NCI-H1417 (cell line): ENCODE data around the gene AFAP1.

Experiments
- DNase-seq, 3 experiments: peaks; one replicate each; lab custom pipeline; 2025; lab: John Stamatoyannopoulos, UW

The AFAP1 gene

DNA sequence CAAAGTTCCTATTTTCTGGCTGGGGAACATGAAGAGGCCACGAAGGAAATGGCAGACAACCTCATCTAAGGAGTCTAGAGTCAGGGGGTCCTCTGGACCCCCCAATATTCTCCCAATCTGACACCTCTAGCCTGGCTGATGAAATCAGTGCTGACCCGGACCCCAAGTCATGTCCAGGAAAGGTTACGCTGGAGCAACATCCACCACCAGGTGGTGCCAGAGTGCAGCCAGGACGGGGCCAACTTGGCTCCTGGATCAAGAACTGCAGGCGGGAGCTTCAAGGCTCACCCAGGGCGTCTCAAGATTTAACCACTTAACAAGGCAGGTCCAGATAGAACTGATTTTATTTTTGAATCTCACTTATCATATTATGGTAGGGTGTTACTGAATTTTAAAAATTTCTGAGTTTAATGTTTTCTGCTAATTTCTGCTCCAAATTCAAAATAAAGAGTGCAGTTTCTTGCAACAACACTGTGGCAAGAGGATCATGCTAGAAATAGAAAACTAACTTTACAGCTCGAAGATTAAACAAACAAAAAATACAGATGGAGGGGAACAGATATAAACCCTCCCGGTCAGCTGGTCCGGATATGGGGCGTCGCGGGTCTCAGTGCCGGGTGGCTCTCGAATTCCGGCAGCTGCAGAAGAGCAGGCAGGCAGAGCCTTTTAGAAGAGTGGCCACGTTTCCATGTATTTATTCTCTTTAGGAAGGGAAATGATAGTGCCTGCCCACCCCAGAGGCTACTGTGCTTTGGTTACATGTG lies 135.5 kb downstream of the AFAP1 start:
- peak; percentile 46 to 84 (median 76) for DNase-seq

- DNase-seq, result no peak
Measured at GRCh38 chr4:7803371-7803770, 136.3 kb downstream of the AFAP1 start.

DNA sequence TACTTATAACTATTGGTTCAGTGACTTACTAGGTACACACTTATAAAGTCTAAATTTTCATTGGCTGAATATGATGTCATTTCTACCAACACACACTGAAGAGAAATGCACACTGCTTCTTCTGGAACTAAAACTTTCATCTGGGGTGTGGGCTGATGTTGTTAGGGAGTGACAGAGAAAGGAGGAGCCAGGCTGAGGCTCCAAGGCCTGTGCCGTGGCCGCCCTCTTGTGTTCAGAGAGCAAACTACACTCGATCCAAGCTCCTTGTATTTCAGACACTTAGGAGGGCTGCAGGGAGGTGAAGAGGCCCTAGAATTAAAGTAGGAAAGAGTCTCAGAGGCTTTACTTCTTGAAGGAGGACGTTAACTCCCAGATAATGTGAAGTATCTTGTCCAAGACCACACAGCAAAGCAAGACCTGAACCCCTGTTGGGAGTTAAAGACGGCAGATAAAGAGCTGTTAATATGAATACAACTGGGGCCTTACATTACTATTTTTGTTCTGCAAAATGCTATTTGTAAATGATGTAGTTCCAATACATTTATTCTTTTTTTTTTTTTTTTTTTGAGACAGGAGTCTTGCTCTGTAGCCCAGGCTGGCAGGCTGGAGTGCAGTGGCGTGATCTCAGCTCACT lies 137.5 kb downstream of the AFAP1 start:
- DNase-seq, result peak; percentile 68 to 89 (median 85)

DNA sequence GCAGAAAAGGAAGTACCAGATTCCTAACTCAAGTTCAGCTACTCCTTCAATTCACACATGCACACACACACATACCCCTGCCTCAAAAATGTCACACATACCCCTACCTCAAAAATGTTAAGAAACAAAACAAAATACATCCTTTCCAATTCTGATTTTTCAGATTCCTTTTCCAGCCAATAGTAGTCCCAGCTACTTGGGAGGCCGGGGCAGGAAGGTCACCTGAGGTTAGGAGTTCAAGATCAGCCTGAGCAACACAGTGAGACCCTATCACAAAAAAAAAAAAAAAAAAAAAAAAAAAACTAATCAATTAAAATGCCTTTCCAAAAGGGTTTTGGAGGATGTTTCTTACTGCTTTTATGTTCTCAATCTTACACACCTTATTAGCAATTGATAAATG lies 138.0 kb downstream of the AFAP1 start:
- DNase-seq, result no peak

GRCh38 chr4:7801001-7801400 lies 138.7 kb downstream of the AFAP1 start:
- no peak for DNase-seq

DNA sequence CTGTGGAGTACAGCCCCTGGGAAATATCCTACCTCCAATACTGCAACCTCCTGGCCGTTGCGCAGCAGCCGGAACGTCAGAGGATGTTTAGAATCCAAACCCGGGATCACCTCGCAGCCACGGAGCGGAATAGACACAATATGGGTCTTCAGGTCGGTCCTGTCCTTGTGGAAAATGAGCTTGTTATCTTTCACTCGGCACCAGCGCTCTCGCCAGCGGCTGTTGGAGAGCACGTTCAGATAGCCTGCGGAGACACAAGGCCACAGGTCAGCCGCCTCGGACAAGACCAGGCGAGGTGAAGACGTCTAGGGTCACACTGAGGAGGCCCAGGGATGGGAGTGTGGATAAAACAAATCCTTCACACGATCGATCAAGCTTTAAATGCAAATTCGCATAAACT lies 139.3 kb downstream of the AFAP1 start:
- DNase-seq, result no peak

- no peak for DNase-seq
Measured at GRCh38 chr4:7799736-7800135, 139.9 kb downstream of the AFAP1 start.

DNA sequence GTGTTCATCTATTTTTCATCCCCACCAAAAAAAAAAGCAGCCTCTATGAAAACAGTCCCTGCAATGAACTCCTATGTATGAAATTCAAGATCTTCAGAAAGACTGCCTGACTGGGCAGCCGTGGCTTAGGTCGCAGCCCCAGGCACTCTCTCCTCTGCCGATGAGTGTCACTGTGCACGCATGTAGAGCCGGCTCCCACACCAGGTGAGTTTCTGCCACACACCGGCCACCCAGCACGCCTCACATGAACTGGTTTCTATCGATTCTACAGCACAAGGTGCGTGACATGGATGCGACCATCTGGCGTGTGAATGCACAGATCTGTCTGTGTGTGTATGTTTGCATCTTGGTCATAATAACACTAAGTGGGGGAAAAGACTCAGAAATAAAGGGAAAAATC lies 140.4 kb downstream of the AFAP1 start:
- DNase-seq, result no peak

DNA sequence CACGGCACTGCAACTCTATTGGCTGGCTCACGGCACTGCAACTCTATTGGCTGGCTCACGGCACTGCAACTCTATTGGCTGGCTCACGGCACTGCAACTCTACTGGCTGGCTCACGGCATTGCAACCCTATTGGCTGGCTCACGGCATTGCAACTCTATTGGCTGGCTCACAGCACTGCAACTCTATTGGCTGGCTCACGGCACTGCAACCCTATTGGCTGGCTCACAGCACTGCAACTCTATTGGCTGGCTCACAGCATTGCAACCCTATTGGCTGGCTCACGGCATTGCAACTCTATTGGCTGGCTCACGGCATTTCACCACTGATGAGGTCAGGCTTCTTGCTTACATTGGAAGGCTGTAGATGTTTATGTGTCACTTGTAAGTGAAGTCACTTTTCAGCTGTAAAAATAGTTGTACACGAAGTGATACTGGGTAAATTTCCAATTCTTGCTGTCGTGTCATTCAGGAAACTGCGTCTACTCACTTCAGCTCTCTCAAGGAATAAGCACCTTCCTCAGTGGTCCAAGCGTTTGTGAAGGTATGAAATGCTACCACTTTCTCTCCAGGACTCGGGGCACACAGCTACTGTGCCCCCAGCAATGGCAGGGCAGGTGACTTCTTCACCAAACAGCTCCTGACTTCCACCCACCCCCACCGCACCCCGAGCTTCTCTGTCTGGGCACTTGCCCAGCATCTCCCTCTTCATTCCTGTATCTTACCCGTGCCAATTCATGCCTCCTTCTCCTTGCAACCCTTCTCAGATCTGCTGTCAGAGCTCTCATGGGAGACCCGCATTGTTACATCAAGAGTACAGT lies 141.3 kb downstream of the AFAP1 start:
- DNase-seq, result no peak

DNA sequence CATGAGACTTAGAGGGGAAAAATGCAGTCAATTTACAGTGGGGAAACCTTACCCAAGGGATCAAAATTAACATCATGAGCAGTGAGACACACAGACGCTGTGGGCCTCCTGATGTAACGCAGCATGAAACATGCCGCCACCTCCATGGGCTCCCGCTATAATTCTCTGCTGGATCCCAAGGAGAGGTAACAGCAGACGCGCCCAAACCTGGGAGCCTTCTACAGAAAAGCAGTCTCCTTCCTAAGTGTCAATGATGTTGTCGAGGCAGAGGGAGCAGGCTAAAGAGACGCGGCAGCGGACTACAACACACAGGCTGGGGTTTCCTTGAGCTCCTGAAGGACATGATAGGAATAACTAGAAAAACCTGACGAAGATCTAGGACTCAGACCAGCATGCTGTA lies 142.3 kb downstream of the AFAP1 start:
- no peak for DNase-seq

DNA sequence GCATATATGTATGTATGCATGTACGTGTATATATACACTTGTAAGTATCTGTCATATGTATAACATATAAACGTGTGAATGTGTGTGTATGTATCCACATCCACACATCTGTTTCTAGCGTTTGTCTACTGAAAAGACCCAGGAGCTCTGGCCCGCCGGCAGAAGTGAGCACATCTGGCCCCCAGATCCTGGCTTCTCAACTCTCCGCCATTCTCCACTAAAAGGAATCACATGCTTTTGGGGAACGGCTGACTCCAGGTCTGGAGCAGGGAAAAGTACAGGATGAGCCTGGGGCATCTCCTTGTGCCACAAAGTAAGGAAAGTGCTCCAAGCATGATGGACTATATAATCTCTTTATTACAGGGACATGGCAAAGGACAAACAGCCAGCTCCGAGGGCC lies 143.7 kb downstream of the AFAP1 start:
- DNase-seq, result no peak

DNA sequence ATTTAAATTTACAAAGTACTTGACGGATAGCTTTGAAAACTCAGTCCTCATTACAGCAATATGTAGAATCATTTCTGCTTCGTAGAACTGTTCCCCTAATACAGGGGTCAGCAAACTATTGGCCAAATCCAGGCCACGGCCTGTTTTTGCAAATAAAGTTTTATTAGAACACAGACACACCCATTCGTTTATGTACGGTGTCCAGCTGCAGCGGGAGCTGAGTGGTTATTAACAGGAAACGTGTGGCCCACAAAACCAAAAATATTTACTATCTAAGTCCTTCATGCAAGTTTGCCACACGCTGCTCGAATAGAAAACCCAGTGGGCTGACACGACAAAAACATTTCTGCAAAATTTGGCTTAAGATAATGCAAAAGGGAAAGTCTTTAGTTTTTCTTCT lies 146.5 kb downstream of the AFAP1 start:
- no peak for DNase-seq

- no peak for DNase-seq
Measured at GRCh38 chr4:7792616-7793015, 147.0 kb downstream of the AFAP1 start.

DNA sequence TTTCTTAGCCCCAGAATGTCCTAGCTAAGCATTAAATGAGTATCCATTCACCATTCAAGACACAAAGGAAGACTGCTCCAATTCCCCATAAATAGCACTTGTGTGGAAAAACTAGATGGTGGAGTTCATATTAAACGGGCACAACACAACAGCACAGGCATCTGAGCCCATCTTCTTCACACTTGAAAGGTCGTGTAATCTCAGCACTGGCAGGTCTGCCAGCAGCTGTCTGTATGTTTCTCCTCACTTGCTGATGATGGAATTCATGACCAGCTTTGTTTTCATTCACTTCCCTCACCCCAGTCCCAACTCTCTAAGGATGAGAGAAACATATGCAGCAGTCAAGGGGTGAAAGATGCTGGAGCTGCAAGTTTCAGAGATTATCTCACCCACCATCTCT lies 148.7 kb downstream of the AFAP1 start:
- DNase-seq, result no peak

- DNase-seq, result no peak
Measured at GRCh38 chr4:7790023-7790422, 149.6 kb downstream of the AFAP1 start.

- no peak for DNase-seq
Measured at GRCh38 chr4:7788694-7789425, 150.8 kb downstream of the AFAP1 start.

GRCh38 chr4:7788193-7788592 lies 151.5 kb downstream of the AFAP1 start:
- no peak for DNase-seq

DNA sequence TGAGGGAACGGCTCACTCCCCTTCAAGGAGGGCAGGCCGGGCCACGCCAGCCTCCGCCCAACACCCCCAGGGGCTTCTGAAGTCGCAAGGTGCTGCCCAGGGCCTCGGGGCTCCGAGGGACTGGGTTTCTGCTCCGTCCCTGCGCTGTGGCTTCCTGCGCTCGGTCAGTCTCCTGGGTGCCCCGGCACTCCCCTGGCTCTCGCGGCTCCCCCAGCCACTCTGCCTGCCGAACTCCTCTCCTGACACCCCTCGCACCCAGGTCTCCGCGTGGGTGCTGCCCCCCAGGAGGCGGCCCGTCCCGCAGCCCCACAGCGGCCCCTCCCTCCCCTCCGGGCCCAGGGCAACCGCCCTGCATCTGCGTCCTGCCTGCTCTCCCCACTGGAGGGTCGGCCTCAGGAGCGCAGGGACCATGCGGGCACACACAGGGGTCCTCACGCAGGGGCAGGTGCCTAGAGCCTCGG lies 151.9 kb downstream of the AFAP1 start:
- no peak for DNase-seq

DNA sequence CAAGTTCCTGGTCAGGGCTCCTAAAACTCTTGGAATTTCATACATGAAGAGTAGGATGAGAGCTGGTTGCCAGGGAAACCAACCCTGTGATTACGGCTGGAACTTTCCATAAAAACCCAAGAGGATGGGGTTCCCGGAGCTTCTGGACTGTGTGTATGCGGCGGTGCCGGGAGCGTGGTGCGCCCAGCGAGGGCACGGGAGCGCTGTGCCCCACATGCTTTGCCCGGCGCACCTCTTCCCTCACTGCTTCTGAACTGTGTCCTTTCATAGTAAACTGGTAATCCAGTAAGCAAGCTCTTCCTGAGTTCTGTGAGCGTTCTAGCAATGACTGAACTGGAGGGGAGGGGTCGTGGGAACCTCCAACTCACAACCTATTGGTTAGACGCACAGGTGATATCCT lies 152.6 kb downstream of the AFAP1 start:
- no peak for DNase-seq

- no peak for DNase-seq
Measured at GRCh38 chr4:7786517-7786916, 153.1 kb downstream of the AFAP1 start.

GRCh38 chr4:7786040-7786439 lies 153.6 kb downstream of the AFAP1 start:
- DNase-seq, result no peak

DNA sequence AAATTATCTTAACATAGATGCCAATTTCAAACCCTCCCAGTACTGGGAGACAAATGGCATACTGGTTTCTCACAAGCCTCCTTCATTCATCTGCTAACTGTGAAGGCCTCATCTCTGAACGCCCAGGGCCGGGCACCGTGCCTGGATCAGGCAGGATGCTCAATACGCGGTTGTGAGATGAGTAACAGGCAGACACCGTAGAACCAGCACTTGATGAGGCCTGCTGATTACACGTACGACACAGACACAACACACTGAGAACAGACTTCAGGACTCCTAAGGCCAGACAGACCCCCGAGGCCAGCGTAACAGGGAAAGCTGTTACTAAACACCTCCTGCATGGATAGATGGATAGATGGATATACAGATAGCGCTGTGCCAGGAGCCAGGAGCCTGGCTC lies 154.6 kb downstream of the AFAP1 start:
- no peak for DNase-seq
